Measurements from ENCODE around the gene PNPLA1.

DNA sequence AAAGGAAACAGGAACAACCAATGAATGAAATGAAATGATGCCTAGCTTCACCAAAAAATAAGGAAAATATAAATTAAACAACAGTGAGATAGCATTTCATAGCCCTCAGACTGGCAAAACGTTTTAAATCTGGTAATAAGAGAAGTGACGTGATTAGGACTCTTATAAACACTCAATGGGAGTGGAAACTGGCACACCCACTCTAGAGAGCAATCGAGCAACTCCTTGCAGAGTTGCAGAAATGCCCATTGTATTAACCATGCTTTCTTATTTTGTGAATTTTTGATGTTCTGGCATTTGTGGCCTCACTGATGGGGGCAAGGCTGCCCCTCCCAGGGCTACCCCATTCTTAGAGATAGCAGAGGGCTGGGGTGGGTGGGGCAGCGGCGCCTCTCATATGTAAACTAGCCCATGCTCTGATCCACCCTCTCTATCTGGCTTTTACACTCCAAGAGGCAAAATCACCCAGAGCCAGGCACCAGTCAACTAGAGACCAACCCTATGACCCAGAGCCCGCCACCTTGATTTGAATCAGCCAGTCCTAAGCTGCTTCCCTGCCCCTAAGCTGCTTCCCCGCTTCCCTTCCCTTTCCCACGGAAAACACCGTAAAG lies 6.4 kb upstream of the PNPLA1 start:
- TF ChIP-seq, protein P1, sequence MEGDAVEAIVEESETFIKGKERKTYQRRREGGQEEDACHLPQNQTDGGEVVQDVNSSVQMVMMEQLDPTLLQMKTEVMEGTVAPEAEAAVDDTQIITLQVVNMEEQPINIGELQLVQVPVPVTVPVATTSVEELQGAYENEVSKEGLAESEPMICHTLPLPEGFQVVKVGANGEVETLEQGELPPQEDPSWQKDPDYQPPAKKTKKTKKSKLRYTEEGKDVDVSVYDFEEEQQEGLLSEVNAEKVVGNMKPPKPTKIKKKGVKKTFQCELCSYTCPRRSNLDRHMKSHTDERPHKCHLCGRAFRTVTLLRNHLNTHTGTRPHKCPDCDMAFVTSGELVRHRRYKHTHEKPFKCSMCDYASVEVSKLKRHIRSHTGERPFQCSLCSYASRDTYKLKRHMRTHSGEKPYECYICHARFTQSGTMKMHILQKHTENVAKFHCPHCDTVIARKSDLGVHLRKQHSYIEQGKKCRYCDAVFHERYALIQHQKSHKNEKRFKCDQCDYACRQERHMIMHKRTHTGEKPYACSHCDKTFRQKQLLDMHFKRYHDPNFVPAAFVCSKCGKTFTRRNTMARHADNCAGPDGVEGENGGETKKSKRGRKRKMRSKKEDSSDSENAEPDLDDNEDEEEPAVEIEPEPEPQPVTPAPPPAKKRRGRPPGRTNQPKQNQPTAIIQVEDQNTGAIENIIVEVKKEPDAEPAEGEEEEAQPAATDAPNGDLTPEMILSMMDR (conservative IDR thresholded peaks at IDR 0.05): no peak
- TF ChIP-seq ZFX (IDR thresholded peaks at IDR 0.05): no peak

All from C4-2B (cell line).